ENCODE measurements around the gene ARHGEF38. TPM values are rescaled to one million over a fixed set of nuclear protein-coding genes. Genes with fewer than 3 reads are reported as not detected.

Gene ARHGEF38
- total RNA-seq, 1 donor from 2014 or later: not detected

DNA sequence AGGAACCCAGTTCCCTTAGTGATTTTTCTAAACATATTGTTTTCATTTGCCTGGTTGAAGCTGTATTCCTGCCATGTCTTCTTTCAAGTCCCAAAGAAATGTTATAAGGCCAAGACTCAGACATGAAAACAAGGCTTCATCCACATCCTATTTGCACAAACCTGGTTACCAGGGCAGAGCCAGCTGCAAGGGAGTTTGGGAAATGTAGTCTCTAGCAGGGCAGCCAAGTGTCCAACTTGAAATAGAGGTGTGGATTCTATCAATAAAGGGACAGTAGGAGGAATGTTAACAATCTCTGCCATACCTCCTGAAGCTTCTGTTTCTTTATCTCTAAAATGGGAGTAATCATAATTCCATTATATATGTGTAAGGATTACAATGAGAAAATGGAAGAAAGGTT, 99.5 kb downstream of the ARHGEF38 start:
- peaks cover 73% of the 10 kb centered on the region for H3K27me3 Mint-ChIP-seq (ENCODE audit: low read depth)
- H3K4me3 Mint-ChIP-seq: no peak overlapping the region
- no peaks in the 10 kb centered on the region for H3K9me3 Mint-ChIP-seq
- H3K36me3 Mint-ChIP-seq (ENCODE audit: low read depth): no peaks in the 10 kb centered on the region
- TF ChIP-seq, protein P1, sequence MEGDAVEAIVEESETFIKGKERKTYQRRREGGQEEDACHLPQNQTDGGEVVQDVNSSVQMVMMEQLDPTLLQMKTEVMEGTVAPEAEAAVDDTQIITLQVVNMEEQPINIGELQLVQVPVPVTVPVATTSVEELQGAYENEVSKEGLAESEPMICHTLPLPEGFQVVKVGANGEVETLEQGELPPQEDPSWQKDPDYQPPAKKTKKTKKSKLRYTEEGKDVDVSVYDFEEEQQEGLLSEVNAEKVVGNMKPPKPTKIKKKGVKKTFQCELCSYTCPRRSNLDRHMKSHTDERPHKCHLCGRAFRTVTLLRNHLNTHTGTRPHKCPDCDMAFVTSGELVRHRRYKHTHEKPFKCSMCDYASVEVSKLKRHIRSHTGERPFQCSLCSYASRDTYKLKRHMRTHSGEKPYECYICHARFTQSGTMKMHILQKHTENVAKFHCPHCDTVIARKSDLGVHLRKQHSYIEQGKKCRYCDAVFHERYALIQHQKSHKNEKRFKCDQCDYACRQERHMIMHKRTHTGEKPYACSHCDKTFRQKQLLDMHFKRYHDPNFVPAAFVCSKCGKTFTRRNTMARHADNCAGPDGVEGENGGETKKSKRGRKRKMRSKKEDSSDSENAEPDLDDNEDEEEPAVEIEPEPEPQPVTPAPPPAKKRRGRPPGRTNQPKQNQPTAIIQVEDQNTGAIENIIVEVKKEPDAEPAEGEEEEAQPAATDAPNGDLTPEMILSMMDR (conservative IDR thresholded peaks at IDR 0.05): no peak
- H3K4me1 Mint-ChIP-seq: no peaks in the 10 kb centered on the region
- DNase-seq (ENCODE audit: low read depth, low spot score): no peak
- no peak overlapping the region for H3K27ac Mint-ChIP-seq (ENCODE audit: unreplicated experiment)

DNA sequence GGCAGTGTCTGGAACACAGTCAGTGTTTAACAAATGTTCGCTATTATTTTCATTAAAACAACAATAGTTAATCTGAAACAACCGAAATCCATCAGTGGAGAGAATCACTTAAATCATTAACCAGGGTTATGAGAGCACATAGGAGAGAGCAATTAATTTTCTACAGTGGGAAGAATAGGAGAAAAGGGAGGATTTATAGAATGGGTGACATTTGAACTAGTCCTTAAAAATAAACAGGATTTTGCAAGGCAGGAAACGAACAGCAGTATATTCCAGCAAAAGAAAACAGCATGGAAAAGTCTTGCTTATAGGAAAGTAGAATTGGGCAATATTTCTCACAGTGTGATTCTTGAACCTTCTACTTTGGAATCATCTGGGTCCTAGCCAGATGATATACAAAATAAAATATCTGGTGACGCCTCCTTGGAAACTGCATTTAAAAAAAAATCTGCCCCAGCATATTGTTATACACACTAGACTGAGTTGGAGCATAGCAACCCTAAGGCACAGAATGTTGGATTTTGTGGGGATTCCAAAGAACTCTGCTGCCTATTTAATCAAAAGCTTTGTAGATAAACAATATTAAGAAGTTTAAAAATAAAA, 100.0 kb downstream of the ARHGEF38 start:
- TF ChIP-seq, protein P1 (conservative IDR thresholded peaks at IDR 0.05): no peak
- no peaks in the 10 kb centered on the region for H3K9me3 Mint-ChIP-seq
- no peak overlapping the region for H3K4me3 Mint-ChIP-seq
- peaks cover 76% of the 10 kb centered on the region for H3K27me3 Mint-ChIP-seq (ENCODE audit: low read depth)
- no peaks in the 10 kb centered on the region for H3K36me3 Mint-ChIP-seq (ENCODE audit: low read depth)
- H3K4me1 Mint-ChIP-seq: no peaks in the 10 kb centered on the region
- no peak for DNase-seq (ENCODE audit: low read depth, low spot score)
- H3K27ac Mint-ChIP-seq (ENCODE audit: unreplicated experiment): no peak overlapping the region

DNA sequence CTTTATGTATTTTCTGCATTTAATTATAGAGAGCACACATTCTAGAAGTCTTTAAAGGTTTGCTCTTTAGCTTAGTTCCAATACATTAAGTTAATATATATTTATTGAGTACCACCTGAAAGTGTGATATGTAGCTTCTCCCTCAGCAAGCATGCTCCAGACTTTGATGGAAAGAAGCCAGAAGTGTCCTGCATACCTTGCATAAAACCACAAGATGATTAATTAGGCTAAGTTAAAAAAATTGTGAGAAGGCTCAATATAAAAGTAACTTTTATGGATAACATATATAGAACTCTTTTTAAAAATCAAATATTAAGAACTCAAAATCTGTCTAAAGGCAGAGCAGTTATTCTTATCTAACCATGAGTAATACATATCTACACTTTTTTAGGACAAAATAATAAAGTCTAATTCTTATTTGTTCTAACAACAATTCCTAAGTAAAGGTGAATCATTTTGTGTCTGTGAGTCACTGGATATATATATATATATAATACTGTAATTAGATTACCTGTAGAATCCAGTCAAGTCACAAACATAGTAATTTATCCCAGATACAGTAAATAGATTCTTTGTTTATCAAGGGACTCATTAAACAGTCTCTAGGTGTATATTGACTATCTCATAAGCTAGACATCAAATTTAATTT, 104.8 kb downstream of the ARHGEF38 start:
- no peaks in the 10 kb centered on the region for H3K36me3 Mint-ChIP-seq (ENCODE audit: low read depth)
- no peak overlapping the region for H3K4me3 Mint-ChIP-seq

DNA sequence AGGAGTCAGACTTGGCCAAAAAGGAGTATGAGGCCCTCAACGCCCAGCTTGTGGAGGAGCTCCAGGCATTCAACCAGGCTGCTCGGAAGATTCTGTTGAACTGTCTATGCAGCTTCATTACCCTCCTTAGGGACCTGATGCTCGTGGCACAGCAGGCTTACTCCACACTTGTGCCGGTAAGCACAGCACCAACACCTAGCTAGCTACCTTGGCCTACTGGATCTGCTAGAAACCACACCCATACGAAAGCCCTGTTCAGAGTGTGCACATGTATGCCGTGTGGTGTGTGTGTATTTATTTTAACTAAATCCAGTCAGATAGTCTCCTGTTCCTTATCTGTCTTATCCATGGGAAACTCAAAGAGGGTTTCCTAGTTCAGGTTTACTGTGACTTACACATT, 106.8 kb downstream of the ARHGEF38 start:
- no peaks in the 10 kb centered on the region for H3K36me3 Mint-ChIP-seq (ENCODE audit: low read depth)
- TF ChIP-seq, protein P1 (conservative IDR thresholded peaks at IDR 0.05): no peak
- no peaks in the 10 kb centered on the region for H3K4me1 Mint-ChIP-seq

More for the DNA sequence above, 104.8 kb downstream of the ARHGEF38 start:
- TF ChIP-seq, protein P1 (conservative IDR thresholded peaks at IDR 0.05): no peak
- H3K4me1 Mint-ChIP-seq: no peaks in the 10 kb centered on the region
- peaks cover 51% of the 10 kb centered on the region for H3K27me3 Mint-ChIP-seq (ENCODE audit: low read depth)
- no peak overlapping the region for H3K27ac Mint-ChIP-seq (ENCODE audit: unreplicated experiment)
- H3K9me3 Mint-ChIP-seq: no peaks in the 10 kb centered on the region
- DNase-seq (ENCODE audit: low read depth, low spot score): no peak

DNA sequence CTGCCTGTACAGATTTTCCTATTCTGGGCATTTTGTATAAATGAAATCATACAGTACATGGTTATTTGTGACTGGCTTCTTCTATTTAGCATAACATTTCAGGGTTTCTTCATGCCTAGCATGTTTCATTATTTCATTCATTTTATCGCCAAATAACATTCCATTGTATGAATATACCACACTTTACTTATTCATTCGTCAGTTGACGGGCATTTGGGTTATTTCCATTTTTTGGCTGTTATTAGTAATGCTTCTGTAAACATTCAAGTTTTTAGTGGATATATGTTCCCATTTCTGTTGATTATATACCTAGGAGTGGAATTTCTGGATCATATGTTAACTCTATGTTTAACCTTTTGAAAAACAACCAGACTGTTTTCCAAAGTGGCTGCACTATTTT, 108.6 kb downstream of the ARHGEF38 start:
- DNase-seq (ENCODE audit: low read depth, low spot score): no peak
- Mint-ChIP-seq H3K9me3 (no peaks in the 10 kb centered on the region), H3K36me3 (ENCODE audit: low read depth) (no peaks in the 10 kb centered on the region), H3K27me3 (ENCODE audit: low read depth) (peaks cover 38% of the 10 kb centered on the region), H3K4me1 (no peaks in the 10 kb centered on the region), H3K27ac (ENCODE audit: unreplicated experiment) (no peak overlapping the region), H3K4me3 (no peak overlapping the region)
- TF ChIP-seq, protein P1 (conservative IDR thresholded peaks at IDR 0.05): no peak

More for the DNA sequence above, 106.8 kb downstream of the ARHGEF38 start:
- peaks cover 43% of the 10 kb centered on the region for H3K27me3 Mint-ChIP-seq (ENCODE audit: low read depth)
- H3K9me3 Mint-ChIP-seq: no peaks in the 10 kb centered on the region
- H3K4me3 Mint-ChIP-seq: no peak overlapping the region
- no peak overlapping the region for H3K27ac Mint-ChIP-seq (ENCODE audit: unreplicated experiment)
- DNase-seq (ENCODE audit: low read depth, low spot score): no peak

Measured in neural crest cell (in vitro differentiated cells).